MM.1S (cell line): Measurements from ENCODE around the gene KCNB1.

Source experiments
- EZH2 ChIP-seq: fragments of 300-600 bp; sonication (generic); optimal IDR thresholded peaks from 2 replicates; pipeline ENCODE3; 2017; ENCODE audit warnings: low read depth, mild to moderate bottlenecking, antibody characterized with exemption, low read length, mixed read lengths
- EZH2phosphoT487 ChIP-seq: fragments of 300-600 bp; sonication (generic); IDR thresholded peaks from 2 replicates; pipeline ENCODE4 v1.6.1; 2018; ENCODE audit warnings: antibody characterized with exemption, low read length
- TF ChIP-seq, protein P1 (sequence below): fragments of 300-600 bp; sonication (generic); IDR thresholded peaks from 2 replicates; pipeline ENCODE4 v1.5.1; 2016; ENCODE audit warnings: antibody characterized with exemption, low read length, mixed read lengths

DNA sequence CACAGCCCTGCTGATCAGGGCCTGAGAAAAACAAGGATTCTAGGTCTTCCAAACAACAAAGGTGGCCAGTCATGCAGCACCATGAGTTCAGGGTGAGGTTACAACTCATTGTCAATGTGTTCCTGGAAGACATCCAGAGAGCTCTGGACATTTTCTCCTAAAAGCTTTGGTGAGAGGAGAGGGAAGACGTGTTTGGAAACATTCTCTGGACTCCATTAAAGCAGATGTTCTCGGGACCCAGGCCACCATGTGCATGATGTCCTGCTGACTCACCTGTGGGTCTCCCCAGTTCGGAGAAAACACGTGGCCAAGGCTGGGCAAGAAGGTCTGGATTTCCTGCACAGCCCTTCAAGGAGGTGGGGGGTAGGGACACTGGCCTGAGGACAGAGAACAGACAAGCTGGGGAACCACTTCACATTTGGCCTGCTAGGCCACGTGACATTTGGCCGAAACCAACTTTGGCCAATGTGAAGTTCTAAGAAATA, 61.6 kb downstream of the KCNB1 start:
- TF ChIP-seq, protein P1, sequence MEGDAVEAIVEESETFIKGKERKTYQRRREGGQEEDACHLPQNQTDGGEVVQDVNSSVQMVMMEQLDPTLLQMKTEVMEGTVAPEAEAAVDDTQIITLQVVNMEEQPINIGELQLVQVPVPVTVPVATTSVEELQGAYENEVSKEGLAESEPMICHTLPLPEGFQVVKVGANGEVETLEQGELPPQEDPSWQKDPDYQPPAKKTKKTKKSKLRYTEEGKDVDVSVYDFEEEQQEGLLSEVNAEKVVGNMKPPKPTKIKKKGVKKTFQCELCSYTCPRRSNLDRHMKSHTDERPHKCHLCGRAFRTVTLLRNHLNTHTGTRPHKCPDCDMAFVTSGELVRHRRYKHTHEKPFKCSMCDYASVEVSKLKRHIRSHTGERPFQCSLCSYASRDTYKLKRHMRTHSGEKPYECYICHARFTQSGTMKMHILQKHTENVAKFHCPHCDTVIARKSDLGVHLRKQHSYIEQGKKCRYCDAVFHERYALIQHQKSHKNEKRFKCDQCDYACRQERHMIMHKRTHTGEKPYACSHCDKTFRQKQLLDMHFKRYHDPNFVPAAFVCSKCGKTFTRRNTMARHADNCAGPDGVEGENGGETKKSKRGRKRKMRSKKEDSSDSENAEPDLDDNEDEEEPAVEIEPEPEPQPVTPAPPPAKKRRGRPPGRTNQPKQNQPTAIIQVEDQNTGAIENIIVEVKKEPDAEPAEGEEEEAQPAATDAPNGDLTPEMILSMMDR = no peak
- TF ChIP-seq EZH2 = no peak
- no peak for TF ChIP-seq EZH2phosphoT487
